DOHH2 (cell line): ENCODE data around the gene TAL1.

Source experiments
- EZH2phosphoT487 ChIP-seq: fragments of 200-600 bp; sonication (generic); IDR thresholded peaks from 2 replicates; pipeline ENCODE4 v1.6.1; 2017; ENCODE audit warnings: borderline replicate concordance, mild to moderate bottlenecking, antibody characterized with exemption, low read length, moderate library complexity, mixed read lengths
- TF ChIP-seq, protein P1 (sequence below): fragments of 200-600 bp; sonication (generic); IDR thresholded peaks from one replicate; pipeline ENCODE4 v1.5.1; 2014; ENCODE audit warnings: antibody characterized with exemption, mild to moderate bottlenecking, low read depth, low read length; ENCODE audit not compliant: poor library complexity, severe bottlenecking

DNA sequence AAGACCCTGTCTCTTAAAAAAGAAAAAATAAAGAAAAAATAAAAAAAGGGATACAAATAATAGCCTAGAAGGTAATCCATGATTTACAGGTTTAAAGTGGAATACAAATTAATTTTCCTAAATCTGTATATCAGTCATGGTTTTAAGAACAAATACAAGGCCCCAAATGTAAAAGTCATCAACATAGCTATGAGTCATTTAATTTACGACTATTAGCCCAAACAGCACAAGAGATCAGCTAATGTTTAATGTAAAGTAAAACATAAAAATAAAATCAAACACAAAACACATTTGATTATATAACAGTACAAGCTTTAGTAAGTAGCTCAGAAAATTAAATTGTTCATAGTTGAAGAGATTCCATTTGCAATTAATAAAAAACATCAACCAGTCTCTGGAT lies 20.3 kb upstream of the TAL1 start:
- TF ChIP-seq, protein P1, sequence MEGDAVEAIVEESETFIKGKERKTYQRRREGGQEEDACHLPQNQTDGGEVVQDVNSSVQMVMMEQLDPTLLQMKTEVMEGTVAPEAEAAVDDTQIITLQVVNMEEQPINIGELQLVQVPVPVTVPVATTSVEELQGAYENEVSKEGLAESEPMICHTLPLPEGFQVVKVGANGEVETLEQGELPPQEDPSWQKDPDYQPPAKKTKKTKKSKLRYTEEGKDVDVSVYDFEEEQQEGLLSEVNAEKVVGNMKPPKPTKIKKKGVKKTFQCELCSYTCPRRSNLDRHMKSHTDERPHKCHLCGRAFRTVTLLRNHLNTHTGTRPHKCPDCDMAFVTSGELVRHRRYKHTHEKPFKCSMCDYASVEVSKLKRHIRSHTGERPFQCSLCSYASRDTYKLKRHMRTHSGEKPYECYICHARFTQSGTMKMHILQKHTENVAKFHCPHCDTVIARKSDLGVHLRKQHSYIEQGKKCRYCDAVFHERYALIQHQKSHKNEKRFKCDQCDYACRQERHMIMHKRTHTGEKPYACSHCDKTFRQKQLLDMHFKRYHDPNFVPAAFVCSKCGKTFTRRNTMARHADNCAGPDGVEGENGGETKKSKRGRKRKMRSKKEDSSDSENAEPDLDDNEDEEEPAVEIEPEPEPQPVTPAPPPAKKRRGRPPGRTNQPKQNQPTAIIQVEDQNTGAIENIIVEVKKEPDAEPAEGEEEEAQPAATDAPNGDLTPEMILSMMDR: no peak
- TF ChIP-seq EZH2phosphoT487: no peak
